B cell (primary cell): ENCODE data around the gene BRMS1L. TPM values are rescaled to one million over a fixed set of nuclear protein-coding genes. Genes with fewer than 3 reads are reported as not detected.

ENCODE experiments used
- ATAC-seq: fragments of 200-7000 bp; cut with Tn5 transposase; one replicate; pipeline ENCODE4 v1.10.0; 2021; ENCODE audit warnings: low read depth, mild to moderate bottlenecking, moderate number of reproducible peaks, moderate library complexity
- CTCF ChIA-PET: fragments of 350-600 bp; sonication (Branson Sonifier 250); formaldehyde crosslinking; loops from one replicate; lab custom pipeline; 2021; ENCODE audit warnings: antibody characterized with exemption, inconsistent platforms; lab: Charles Lee
- POLR2A ChIA-PET: fragments of 350-600 bp; sonication (Branson Sonifier 250); formaldehyde crosslinking; loops from one replicate; lab custom pipeline; 2021; ENCODE audit warnings: antibody characterized with exemption; lab: Charles Lee
- DNase-seq: peaks from one replicate; pipeline ENCODE4 v3.0.0; 2013
- H2AFZ ChIP-seq: 2 replicates; pipeline ENCODE4 v1.6.1; 2012; ENCODE audit warnings: mild to moderate bottlenecking, low read depth, low read length; ENCODE audit not compliant: insufficient read depth, poor library complexity, severe bottlenecking
- H3K27ac ChIP-seq, 2 donors: 1 replicate in 1 of 2; 2 replicates in 1 of 2; pipeline ENCODE4 v1.5.1; 2012 to 2013; ENCODE audit warnings: low read length in 2 of 2, mild to moderate bottlenecking in 2 of 2, moderate library complexity in 1 of 2
- H3K27me3 ChIP-seq, 4 experiments: fragments of 200-600 bp in 1 of 4; sonication (generic) in 1 of 4; replicated peaks in 1 of 4; 1 replicate in 2 of 4; 2 replicates in 2 of 4; pipeline versions ENCODE4 v1.6.1 to v1.7.0; 2013 to 2016; ENCODE audit warnings: low read length in 3 of 4, mild to moderate bottlenecking in 2 of 4, mixed read lengths in 1 of 4, moderate library complexity in 1 of 4; ENCODE audit not compliant: insufficient read depth in 4 of 4, control insufficient read depth in 3 of 4; ENCODE audit errors: control extremely low read depth in 1 of 4
- H3K36me3 ChIP-seq, 2 experiments: replicated peaks in 1 of 2; 1 replicate in 1 of 2; 2 replicates in 1 of 2; pipeline versions ENCODE4 v1.6.1 to v1.7.1; 2013; ENCODE audit warnings: low read length in 1 of 2; ENCODE audit not compliant: insufficient read depth in 2 of 2, control insufficient read depth in 1 of 2; ENCODE audit errors: control extremely low read depth in 1 of 2, extremely low read depth in 1 of 2
- H3K4me1 ChIP-seq, 2 donors: fragments of 200-600 bp in 1 of 2; sonication (generic) in 1 of 2; 1 replicate in 1 of 2; 2 replicates in 1 of 2; pipeline versions ENCODE4 v1.5.1 to v1.6.1; 2013 to 2017; ENCODE audit warnings: low read length in 2 of 2; ENCODE audit not compliant: control insufficient read depth in 2 of 2, insufficient read depth in 2 of 2
- H3K4me2 ChIP-seq: replicated peaks from 2 replicates; pipeline ENCODE3; 2012; ENCODE audit warnings: mild to moderate bottlenecking, low read depth, low read length; ENCODE audit not compliant: poor library complexity, severe bottlenecking
- H3K4me3 ChIP-seq, 5 experiments: fragments of 200-600 bp in 1 of 5; sonication (generic) in 1 of 5; 1 replicate in 3 of 5; 2 replicates in 2 of 5; pipeline versions ENCODE4 v1.5.1 to v1.7.0; 2011 to 2016; ENCODE audit warnings: low read length in 4 of 5, mild to moderate bottlenecking in 4 of 5, low read depth in 2 of 5, control low read depth in 1 of 5, moderate library complexity in 1 of 5; ENCODE audit not compliant: insufficient read depth in 1 of 5; ENCODE audit errors: control extremely low read depth in 1 of 5, extremely low read depth in 1 of 5
- H3K79me2 ChIP-seq: fragments of 200-600 bp; sonication (generic); one replicate; pipeline ENCODE4 v1.6.0; 2016; ENCODE audit warnings: low read length; ENCODE audit not compliant: control insufficient read depth, insufficient read depth
- H3K9ac ChIP-seq: fragments of 200-600 bp; sonication (generic); 2 replicates; pipeline ENCODE4 v1.6.1; 2017; ENCODE audit warnings: mild to moderate bottlenecking, low read length, moderate library complexity
- H3K9me3 ChIP-seq, 3 donors: one replicate each; pipeline versions ENCODE4 v1.6.1 to v1.7.1; 2013; ENCODE audit warnings: low read length in 2 of 3; ENCODE audit not compliant: control insufficient read depth in 2 of 3, insufficient read depth in 1 of 3; ENCODE audit errors: control extremely low read depth in 1 of 3
- H4K20me1 ChIP-seq: 2 replicates; pipeline ENCODE4 v1.6.0; 2012; ENCODE audit warnings: mild to moderate bottlenecking, low read length; ENCODE audit not compliant: insufficient read depth, control insufficient read depth, poor library complexity, severe bottlenecking
- H3K27ac Mint-ChIP-seq: one replicate; pipeline ENCODE4 v1.8.0; 2021; ENCODE audit warnings: mixed read lengths
- H3K27me3 Mint-ChIP-seq: one replicate; pipeline ENCODE4 v1.8.0; 2021; ENCODE audit warnings: mixed read lengths
- H3K4me1 Mint-ChIP-seq: one replicate; pipeline ENCODE4 v1.8.0; 2021; ENCODE audit warnings: mixed read lengths
- H3K4me3 Mint-ChIP-seq: one replicate; pipeline ENCODE4 v1.8.0; 2021; ENCODE audit warnings: mixed read lengths
- H3K9me3 Mint-ChIP-seq: one replicate; pipeline ENCODE4 v1.8.0; 2022; ENCODE audit warnings: mixed read lengths; ENCODE audit not compliant: insufficient read depth
- EZH2 ChIP-seq: IDR thresholded peaks from 2 replicates; pipeline ENCODE4 v1.6.1; 2012; ENCODE audit warnings: borderline replicate concordance, low read depth, mild to moderate bottlenecking, moderate library complexity, low read length; ENCODE audit not compliant: insufficient read depth, poor library complexity, severe bottlenecking
- WGBS: methylation state at CpG from one replicate; pipeline ENCODE4 v1.1.5; 2013; ENCODE audit warnings: missing lambda C conversion rate; ENCODE audit not compliant: insufficient coverage; 5-methylcytosine and 5-hydroxymethylcytosine counted together
- intact Hi-C: fragments of 100-400 bp; cut with micrococcal nuclease; formaldehyde crosslinking; loops from one replicate; pipeline ENCODE4 v1.10.0; 2022
- polyA plus RNA-seq: library from polyadenylated mRNA; depleted of rRNA; stranded (reverse); fragments of >200 nt; gene quantifications from 2 replicates; pipeline ENCODE4 v1.2.3, GENCODE V29; 2012
- total RNA-seq, 2 donors: library from RNA; stranded (reverse); fragments of 120-200 nt in 1 of 2; gene quantifications; 1 replicate in 1 of 2; 2 replicates in 1 of 2; pipeline versions ENCODE4 v1.2.3 to v1.2.4, GENCODE V29; 2013 to 2022
- TF ChIP-seq, protein P1 (sequence below): fragments of 200-600 bp; IDR thresholded peaks from one replicate; pipeline ENCODE4 v1.8.0; 2022; ENCODE audit warnings: antibody characterized with exemption, mild to moderate bottlenecking

BRMS1L gene
- total and polyA plus RNA-seq, 2 donors (not counting 1 experiment from before 2014, with no cell fraction given): 1.1 to 4.7 TPM

GRCh38 chr14:35814371-35815005 is 11.7 kb upstream of the BRMS1L start:
- H3K9me3 ChIP-seq: no peaks in the 10 kb centered on the region
- no peaks in the 10 kb centered on the region for H3K36me3 ChIP-seq
- no peak overlapping the region for H2AFZ ChIP-seq
- 100% methylated on average over 1 of the region's 3 CpGs for WGBS
- no peak overlapping the region for H3K9ac ChIP-seq
- peaks cover 6% of the 10 kb centered on the region for H3K79me2 ChIP-seq
- H3K27ac ChIP-seq: no peak overlapping the region
- Mint-ChIP-seq H3K4me3 (no peak overlapping the region), H3K9me3 (no peaks in the 10 kb centered on the region), H3K4me1 (peaks cover 2% of the 10 kb centered on the region), H3K27ac (no peak overlapping the region), H3K27me3 (no peaks in the 10 kb centered on the region)
- peak; percentile 95 for ATAC-seq
- CTCF ChIA-PET: interaction anchor here (0.6 to 4.5 kb wide), 12 partner anchors 8 to 1100 kb away, joined by 3 to 31 read pairs (median 4); partner anchors contain the start of genes BRMS1L and CFL2
- no peak overlapping the region for H3K4me3 ChIP-seq
- TF ChIP-seq EZH2: no peak
- TF ChIP-seq, protein P1, sequence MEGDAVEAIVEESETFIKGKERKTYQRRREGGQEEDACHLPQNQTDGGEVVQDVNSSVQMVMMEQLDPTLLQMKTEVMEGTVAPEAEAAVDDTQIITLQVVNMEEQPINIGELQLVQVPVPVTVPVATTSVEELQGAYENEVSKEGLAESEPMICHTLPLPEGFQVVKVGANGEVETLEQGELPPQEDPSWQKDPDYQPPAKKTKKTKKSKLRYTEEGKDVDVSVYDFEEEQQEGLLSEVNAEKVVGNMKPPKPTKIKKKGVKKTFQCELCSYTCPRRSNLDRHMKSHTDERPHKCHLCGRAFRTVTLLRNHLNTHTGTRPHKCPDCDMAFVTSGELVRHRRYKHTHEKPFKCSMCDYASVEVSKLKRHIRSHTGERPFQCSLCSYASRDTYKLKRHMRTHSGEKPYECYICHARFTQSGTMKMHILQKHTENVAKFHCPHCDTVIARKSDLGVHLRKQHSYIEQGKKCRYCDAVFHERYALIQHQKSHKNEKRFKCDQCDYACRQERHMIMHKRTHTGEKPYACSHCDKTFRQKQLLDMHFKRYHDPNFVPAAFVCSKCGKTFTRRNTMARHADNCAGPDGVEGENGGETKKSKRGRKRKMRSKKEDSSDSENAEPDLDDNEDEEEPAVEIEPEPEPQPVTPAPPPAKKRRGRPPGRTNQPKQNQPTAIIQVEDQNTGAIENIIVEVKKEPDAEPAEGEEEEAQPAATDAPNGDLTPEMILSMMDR: peak; percentile 82
- no peak overlapping the region for H3K4me2 ChIP-seq
- H3K27me3 ChIP-seq: no peaks in the 10 kb centered on the region
- no peaks in the 10 kb centered on the region for H3K4me1 ChIP-seq
- POLR2A ChIA-PET: no interaction called here
- intact Hi-C loops: loop anchor here (1.0 to 5.0 kb wide), 2 partner anchors 392 to 674 kb away; no protein-coding TSS in a partner anchor
- peak; percentile 76 for DNase-seq
- no peaks in the 10 kb centered on the region for H4K20me1 ChIP-seq
